GM21737 (cell line): ENCODE measurements around the gene PITX3.

ENCODE experiments used
- ATAC-seq: cut with Tn5 transposase; IDR thresholded peaks from one replicate; pipeline ENCODE4 v1.9.1; 2021; ENCODE audit warnings: mild to moderate bottlenecking, moderate library complexity; ENCODE audit not compliant: unreplicated experiment

PITX3 gene

GRCh38 chr10:102185811-102186527 is 55.3 kb downstream of the PITX3 start:
- no peak for ATAC-seq

DNA sequence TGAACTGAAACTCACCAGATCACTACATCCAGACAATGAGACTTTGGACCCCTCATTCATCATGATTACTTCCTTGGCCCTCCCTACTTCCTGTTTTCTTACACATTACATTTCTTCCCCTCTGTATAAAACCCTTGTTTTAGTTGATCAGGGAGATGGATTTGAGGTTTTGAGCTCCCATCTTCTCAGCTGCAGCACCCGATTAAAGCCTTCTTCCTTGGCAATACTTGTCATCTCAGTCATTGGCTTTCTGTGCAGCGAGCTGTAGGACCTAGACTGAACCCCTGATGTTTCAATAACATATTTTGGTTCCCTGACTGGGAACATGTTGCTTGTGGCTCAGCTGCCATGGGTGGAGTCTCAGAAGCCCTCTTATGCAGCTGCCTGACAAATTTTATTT is 56.0 kb downstream of the PITX3 start:
- no peak for ATAC-seq

DNA sequence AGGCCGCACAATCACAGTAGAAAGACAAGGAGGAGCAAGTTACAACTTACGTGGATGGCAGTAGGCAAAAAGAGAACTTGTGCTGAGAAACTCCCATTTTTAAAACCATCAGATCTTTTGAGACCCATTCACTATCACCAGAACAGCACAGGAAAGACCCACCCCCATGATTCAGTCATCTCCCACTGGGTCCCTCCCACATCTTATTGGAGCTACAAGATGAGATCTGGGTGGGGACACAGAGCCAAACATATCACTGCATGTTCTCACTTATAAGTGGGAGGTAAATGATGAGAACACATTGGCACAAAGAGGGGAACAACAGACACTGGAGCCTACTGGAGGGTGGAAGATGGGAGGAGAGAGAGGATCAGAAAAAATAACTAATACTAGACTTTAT is 56.7 kb downstream of the PITX3 start:
- no peak for ATAC-seq
